Thyroid gland (tissue), 4 donors: ENCODE data around the gene NT5C.

ENCODE experiments used
- POLR2A ChIP-seq, 2 donors: fragments of 450-650 bp; IDR thresholded peaks; one replicate each; pipeline ENCODE4 v1.6.1; 2017; ENCODE audit warnings: antibody characterized with exemption in 2 of 2, mild to moderate bottlenecking in 2 of 2, moderate library complexity in 1 of 2
- TF ChIP-seq, protein P1 (sequence below), 6 experiments: fragments of 200-600 bp in 3 of 6; fragments of 450-650 bp in 3 of 6; sonication (generic) in 3 of 6; IDR thresholded peaks; one replicate each; pipeline ENCODE4 v1.5.1; 2016 to 2019; ENCODE audit warnings: antibody characterized with exemption in 6 of 6, mild to moderate bottlenecking in 2 of 6, inconsistent platforms in 1 of 6, moderate library complexity in 1 of 6

GRCh38 chr17:75163074-75163473 lies 31.5 kb upstream of the NT5C start:
- TF ChIP-seq, protein P1, sequence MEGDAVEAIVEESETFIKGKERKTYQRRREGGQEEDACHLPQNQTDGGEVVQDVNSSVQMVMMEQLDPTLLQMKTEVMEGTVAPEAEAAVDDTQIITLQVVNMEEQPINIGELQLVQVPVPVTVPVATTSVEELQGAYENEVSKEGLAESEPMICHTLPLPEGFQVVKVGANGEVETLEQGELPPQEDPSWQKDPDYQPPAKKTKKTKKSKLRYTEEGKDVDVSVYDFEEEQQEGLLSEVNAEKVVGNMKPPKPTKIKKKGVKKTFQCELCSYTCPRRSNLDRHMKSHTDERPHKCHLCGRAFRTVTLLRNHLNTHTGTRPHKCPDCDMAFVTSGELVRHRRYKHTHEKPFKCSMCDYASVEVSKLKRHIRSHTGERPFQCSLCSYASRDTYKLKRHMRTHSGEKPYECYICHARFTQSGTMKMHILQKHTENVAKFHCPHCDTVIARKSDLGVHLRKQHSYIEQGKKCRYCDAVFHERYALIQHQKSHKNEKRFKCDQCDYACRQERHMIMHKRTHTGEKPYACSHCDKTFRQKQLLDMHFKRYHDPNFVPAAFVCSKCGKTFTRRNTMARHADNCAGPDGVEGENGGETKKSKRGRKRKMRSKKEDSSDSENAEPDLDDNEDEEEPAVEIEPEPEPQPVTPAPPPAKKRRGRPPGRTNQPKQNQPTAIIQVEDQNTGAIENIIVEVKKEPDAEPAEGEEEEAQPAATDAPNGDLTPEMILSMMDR (IDR thresholded peaks at IDR 0.05): no peak
- no peak for TF ChIP-seq POLR2A (IDR thresholded peaks at IDR 0.05)
